ENCODE data around the gene ANO5. TPM values are rescaled to one million over a fixed set of nuclear protein-coding genes. Genes with fewer than 3 reads are reported as not detected.

The ANO5 gene
- total and polyA plus RNA-seq, 9 of the 15 experiments (the other 6 are each of a cell fraction or from before 2014, with no cell fraction given), result 0.16 to 0.58 (median 0.28) TPM

DNA sequence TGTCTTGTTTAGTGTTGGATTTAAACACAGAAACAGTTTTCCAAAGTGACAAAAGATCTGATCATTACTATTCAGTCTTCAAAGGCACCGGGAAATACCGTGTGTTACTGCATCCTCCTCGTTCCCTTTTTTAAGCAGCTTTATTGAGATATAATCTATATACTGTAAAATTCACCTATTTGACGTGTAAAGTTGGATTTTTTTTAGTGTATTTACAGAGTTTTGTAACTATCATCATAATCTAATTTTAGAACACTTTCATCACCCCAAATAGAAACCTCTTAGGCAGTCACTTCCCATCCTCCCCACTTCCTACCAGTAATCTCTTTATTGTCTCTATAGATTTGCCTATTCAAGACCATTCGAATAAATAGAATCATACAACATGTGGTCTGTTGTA lies 1.4 kb downstream of the ANO5 start:
- H3K27ac ChIP-seq (ENCODE audit: extremely low read depth, low read depth, low read length), result no peak overlapping the region
- CTCF ChIA-PET (ENCODE audit: low intra/inter-chr PET ratio), result no interaction called here
- DNase-seq (ENCODE audit: extremely low read depth in 1 of 4, low spot score in 3 of 4), result no peak
- no peak for TF ChIP-seq ADNP (tag; IDR thresholded peaks at IDR 0.05)
- TF ChIP-seq ESRRA (IDR thresholded peaks at IDR 0.05; ENCODE audit: borderline replicate concordance, low read depth), result no peak
- TF ChIP-seq POLR2G (IDR thresholded peaks at IDR 0.05; ENCODE audit: low read depth, low read length), result no peak
- no peak for TF ChIP-seq U2AF2 (optimal IDR thresholded peaks at IDR 0.05; ENCODE audit: low read depth, low read length)
- TF ChIP-seq, protein P1, sequence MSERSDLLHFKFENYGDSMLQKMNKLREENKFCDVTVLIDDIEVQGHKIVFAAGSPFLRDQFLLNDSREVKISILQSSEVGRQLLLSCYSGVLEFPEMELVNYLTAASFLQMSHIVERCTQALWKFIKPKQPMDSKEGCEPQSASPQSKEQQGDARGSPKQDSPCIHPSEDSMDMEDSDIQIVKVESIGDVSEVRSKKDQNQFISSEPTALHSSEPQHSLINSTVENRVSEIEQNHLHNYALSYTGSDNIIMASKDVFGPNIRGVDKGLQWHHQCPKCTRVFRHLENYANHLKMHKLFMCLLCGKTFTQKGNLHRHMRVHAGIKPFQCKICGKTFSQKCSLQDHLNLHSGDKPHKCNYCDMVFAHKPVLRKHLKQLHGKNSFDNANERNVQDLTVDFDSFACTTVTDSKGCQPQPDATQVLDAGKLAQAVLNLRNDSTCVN (CRISPR knock-in tag; IDR thresholded peaks at IDR 0.05), result no peak
- no peak for TF ChIP-seq ZC3H11A (IDR thresholded peaks at IDR 0.05; ENCODE audit: low read depth, low read length)
- 1% methylated on average over 5 of the region's 5 CpGs for WGBS (ENCODE audit: insufficient coverage, low coverage, missing lambda C conversion rate)
- no peaks in the 10 kb centered on the region for H3K9me3 ChIP-seq (replicated peaks; ENCODE audit: control insufficient read depth, insufficient read depth, low read depth, low read length)
- no peaks in the 10 kb centered on the region for H3K9me1 ChIP-seq (ENCODE audit: control insufficient read depth, insufficient read depth, low read length)
- in situ Hi-C loops (cut with MboI) (no loop called here), intact Hi-C loops (cut with micrococcal nuclease) (no loop called here)
- no peak overlapping the region for H2AFZ ChIP-seq (ENCODE audit: low read depth, low read length)
- H3K36me3 ChIP-seq (ENCODE audit: control insufficient read depth, insufficient read depth, low read length), result no peaks in the 10 kb centered on the region
- H3K9ac ChIP-seq (ENCODE audit: insufficient read depth in 1 of 2, low read depth in 2 of 2, low read length in 2 of 2), result no peak overlapping the region
- no peak for FAIRE-seq
- no peak for ATAC-seq
- POLR2A ChIA-PET, result no interaction called here
- no peak overlapping the region for H3K4me3 ChIP-seq
- H3K4me1 ChIP-seq (replicated peaks in 1 of 2; ENCODE audit: control insufficient read depth in 2 of 2, insufficient read depth in 2 of 2, low read length in 2 of 2), result peaks cover 0 to 13% of the 10 kb centered on the region in 2 experiments; a peak in 2 of 5 replicates
- TSS peak; percentile 31 for BruUV-seq (replicated peaks)
- no peaks in the 10 kb centered on the region for H4K20me1 ChIP-seq (replicated peaks; ENCODE audit: control insufficient read depth, insufficient read depth, low read length)
- no peaks in the 10 kb centered on the region for H3K79me2 ChIP-seq (ENCODE audit: control insufficient read depth, insufficient read depth, low read length)
- no peak overlapping the region for H3K4me2 ChIP-seq (ENCODE audit: insufficient read depth, low read length)
- H3K27me3 ChIP-seq (ENCODE audit: control insufficient read depth in 2 of 2, insufficient read depth in 2 of 2, low read length in 2 of 2), result no peaks in the 10 kb centered on the region
